Gastroesophageal sphincter (tissue), 4 donors: ENCODE measurements around the gene IL25. TPM values are rescaled to one million over a fixed set of nuclear protein-coding genes. Genes with fewer than 3 reads are reported as not detected.
"Not testable (repeated sequence)": the region's sequence is repeated elsewhere in the genome, so short reads cannot be mapped to it uniquely, and the experiment has no call there.

Experiments
- ATAC-seq: fragments of 150-250 bp; one replicate; pipeline ENCODE4 v1.9.1; 2016; ENCODE audit warnings: mild to moderate bottlenecking, moderate library complexity
- H3K27ac ChIP-seq, 4 donors: fragments of 200-600 bp; sonication (generic) in 3 of 4; 1 replicate in 3 of 4; 2 replicates in 1 of 4; pipeline ENCODE4 v1.5.1; 2016 to 2019
- H3K27me3 ChIP-seq: fragments of 200-600 bp; sonication (generic); one replicate; pipeline ENCODE4 v1.5.1; 2019
- H3K36me3 ChIP-seq, 2 donors: fragments of 200-600 bp; sonication (generic); one replicate each; pipeline ENCODE4 v1.5.1; 2019; ENCODE audit warnings: control low read depth in 1 of 2
- H3K4me1 ChIP-seq, 3 donors: fragments of 200-600 bp; sonication (generic); 1 replicate in 2 of 3; 2 replicates in 1 of 3; pipeline ENCODE4 v1.5.1; 2016 to 2019; ENCODE audit warnings: control low read depth in 2 of 3
- H3K4me3 ChIP-seq, 2 donors: fragments of 200-600 bp; sonication (generic); one replicate each; pipeline ENCODE4 v1.5.1; 2019; ENCODE audit warnings: mild to moderate bottlenecking in 1 of 2, moderate library complexity in 1 of 2
- H3K9me3 ChIP-seq, 3 donors: fragments of 200-600 bp; sonication (generic); one replicate each; pipeline ENCODE4 v1.5.1; 2017 to 2019; ENCODE audit warnings: control low read depth in 2 of 3
- CTCF ChIP-seq, 4 experiments: fragments of 200-600 bp in 2 of 4; fragments of 450-650 bp in 2 of 4; sonication (generic) in 1 of 4; IDR thresholded peaks; one replicate each; pipeline ENCODE4 v1.5.1; 2017 to 2019; ENCODE audit warnings: antibody characterized with exemption in 4 of 4, mild to moderate bottlenecking in 2 of 4, moderate library complexity in 2 of 4
- EP300 ChIP-seq: sonication (generic); formaldehyde crosslinking; IDR thresholded peaks from one replicate; pipeline ENCODE4 v1.6.1; 2017; ENCODE audit warnings: antibody characterized with exemption, mild to moderate bottlenecking
- POLR2A ChIP-seq, 2 donors: fragments of 450-650 bp; IDR thresholded peaks; one replicate each; pipeline ENCODE4 v1.6.1; 2017; ENCODE audit warnings: antibody characterized with exemption in 2 of 2, mild to moderate bottlenecking in 2 of 2, moderate library complexity in 1 of 2
- POLR2AphosphoS5 ChIP-seq: sonication (generic); formaldehyde crosslinking; IDR thresholded peaks from one replicate; pipeline ENCODE4 v1.6.1; 2017; ENCODE audit warnings: antibody characterized with exemption
- WGBS, 2 donors: methylation state at CpG; one replicate each; pipeline ENCODE4 v1.1.5; 2018; ENCODE audit warnings: low coverage in 1 of 2; 5-methylcytosine and 5-hydroxymethylcytosine counted together
- total RNA-seq, 4 donors: library from RNA; depleted of rRNA; stranded (reverse); fragments of >200 nt; gene quantifications; one replicate each; pipeline ENCODE4 v1.1.0, GENCODE V29; 2016

IL25 gene
- total RNA-seq, 4 donors from 2014 or later = not detected

- no peaks in the 10 kb centered on the region for H3K9me3 ChIP-seq
- H3K27ac ChIP-seq = no peak overlapping the region
- H3K4me1 ChIP-seq = peaks cover 0 to 3% (median 2%) of the 10 kb centered on the region in 3 donors
- WGBS, 2 donors = 61% methylated on average over 2 of the region's 2 CpGs; no CpG with 5 or more reads in 1 of the 2 donors
- ATAC-seq = no peak
- H3K27me3 ChIP-seq = peaks cover 13% of the 10 kb centered on the region
- no peaks in the 10 kb centered on the region for H3K36me3 ChIP-seq
- H3K4me3 ChIP-seq = no peak overlapping the region
- no peak for TF ChIP-seq EP300
- TF ChIP-seq POLR2AphosphoS5 = no peak
- TF ChIP-seq CTCF (IDR thresholded peaks at IDR 0.05) = no peak
- no peak for TF ChIP-seq POLR2A (IDR thresholded peaks at IDR 0.05)
Observed at GRCh38 chr14:23385244-23385641, 12.6 kb downstream of the IL25 start.

GRCh38 chr14:23385642-23386265 lies 13.1 kb downstream of the IL25 start:
- Histone ChIP-seq H3K4me3 (no peak overlapping the region), H3K36me3 (no peaks in the 10 kb centered on the region), H3K27ac (no peak overlapping the region), H3K27me3 (peaks cover 8% of the 10 kb centered on the region), H3K9me3 (no peaks in the 10 kb centered on the region), H3K4me1 (no peaks in the 10 kb centered on the region)
- no peak for ATAC-seq
- WGBS, 2 donors = 80 to 93% methylated on average over 1 to 6 of the region's 18 CpGs
- TF ChIP-seq CTCF (IDR thresholded peaks at IDR 0.05) (no peak), POLR2A (IDR thresholded peaks at IDR 0.05) (no peak), POLR2AphosphoS5 (no peak), EP300 (no peak)

- H3K4me3 ChIP-seq, H3K4me1 ChIP-seq, H3K9me3 ChIP-seq, H3K27ac ChIP-seq, H3K36me3 ChIP-seq, ATAC-seq, H3K27me3 ChIP-seq: not testable (repeated sequence)
- WGBS, 2 donors = no CpG with 5 or more reads among the region's 17 CpGs
Observed at GRCh38 chr14:23386266-23386657, 13.7 kb downstream of the IL25 start.

- ATAC-seq = no peak
- H3K4me3 ChIP-seq = no peak overlapping the region
- H3K36me3 ChIP-seq = no peaks in the 10 kb centered on the region
- H3K27me3 ChIP-seq = peaks cover 6% of the 10 kb centered on the region
- TF ChIP-seq CTCF (IDR thresholded peaks at IDR 0.05) = no peak
- no peak for TF ChIP-seq EP300
- no peak for TF ChIP-seq POLR2AphosphoS5
- no peak for TF ChIP-seq POLR2A (IDR thresholded peaks at IDR 0.05)
- no peaks in the 10 kb centered on the region for H3K4me1 ChIP-seq
- no peaks in the 10 kb centered on the region for H3K9me3 ChIP-seq
- WGBS, 2 donors = 79 to 88% methylated on average over 1 of the region's 1 CpG
- H3K27ac ChIP-seq = no peak overlapping the region
Observed at GRCh38 chr14:23386999-23387398, 14.4 kb downstream of the IL25 start.

- no peak overlapping the region for H3K27ac ChIP-seq
- H3K4me3 ChIP-seq = no peak overlapping the region
- peaks cover 6% of the 10 kb centered on the region for H3K27me3 ChIP-seq
- no peak for ATAC-seq
- no peaks in the 10 kb centered on the region for H3K9me3 ChIP-seq
- no peak for TF ChIP-seq POLR2A (IDR thresholded peaks at IDR 0.05)
- TF ChIP-seq EP300 = no peak
- no peak for TF ChIP-seq POLR2AphosphoS5
- no peak for TF ChIP-seq CTCF (IDR thresholded peaks at IDR 0.05)
- H3K36me3 ChIP-seq = no peaks in the 10 kb centered on the region
- H3K4me1 ChIP-seq = no peaks in the 10 kb centered on the region
- WGBS, 2 donors = 81 to 100% methylated on average over 1 to 8 of the region's 26 CpGs
Observed at GRCh38 chr14:23387916-23388882, 15.6 kb downstream of the IL25 start.
